Esophagus muscularis mucosa (tissue), 4 donors: Measurements from ENCODE around the gene ZNF71. TPM values are rescaled to one million over a fixed set of nuclear protein-coding genes. Genes with fewer than 3 reads are reported as not detected.

ENCODE experiments used
- DNase-seq: peaks from one replicate; pipeline ENCODE4 v3.0.0-alpha.2; 2017; ENCODE audit errors: extremely low spot score
- H3K27ac ChIP-seq, 4 donors: fragments of 200-600 bp; sonication (generic); replicated peaks in 1 of 4; 1 replicate in 3 of 4; 2 replicates in 1 of 4; pipeline ENCODE4 v1.5.1; 2016 to 2019; ENCODE audit warnings: mild to moderate bottlenecking in 1 of 4
- H3K27me3 ChIP-seq, 4 donors: fragments of 200-600 bp; sonication (generic); one replicate each; pipeline versions ENCODE4 v1.5.1 to v1.6.0; 2016 to 2019
- H3K36me3 ChIP-seq, 4 donors: fragments of 200-600 bp; sonication (generic); one replicate each; pipeline ENCODE4 v1.5.1; 2016 to 2019
- H3K4me1 ChIP-seq, 4 donors: fragments of 200-600 bp; sonication (generic); one replicate each; pipeline ENCODE4 v1.5.1; 2016 to 2019
- H3K4me3 ChIP-seq, 4 donors: fragments of 200-600 bp; sonication (generic); 1 replicate in 2 of 4; 2 replicates in 2 of 4; pipeline ENCODE4 v1.5.1; 2016 to 2019; ENCODE audit warnings: mild to moderate bottlenecking in 4 of 4, moderate library complexity in 1 of 4
- H3K9me3 ChIP-seq, 4 donors: fragments of 200-600 bp; sonication (generic); 1 replicate in 3 of 4; 2 replicates in 1 of 4; pipeline ENCODE4 v1.5.1; 2016 to 2019
- EP300 ChIP-seq: sonication (generic); formaldehyde crosslinking; IDR thresholded peaks from one replicate; pipeline ENCODE4 v1.6.1; 2017; ENCODE audit warnings: antibody characterized with exemption
- POLR2A ChIP-seq: fragments of 450-650 bp; IDR thresholded peaks from one replicate; pipeline ENCODE4 v1.6.1; 2017; ENCODE audit warnings: antibody characterized with exemption, moderate library complexity, mild to moderate bottlenecking, low read depth
- POLR2AphosphoS5 ChIP-seq, 2 donors: sonication (generic); formaldehyde crosslinking; IDR thresholded peaks; one replicate each; pipeline ENCODE4 v1.6.1; 2017; ENCODE audit warnings: antibody characterized with exemption in 2 of 2
- WGBS: methylation state at CpG from one replicate; pipeline ENCODE4 v1.1.5; 2018; 5-methylcytosine and 5-hydroxymethylcytosine counted together
- intact Hi-C: fragments of 100-400 bp; cut with DNase I; formaldehyde crosslinking; loops from one replicate; pipeline ENCODE4 v1.15.1; 2023
- total RNA-seq, 4 donors: library from RNA; depleted of rRNA; stranded (reverse); fragments of >200 nt; gene quantifications; one replicate each; pipeline versions ENCODE4 v1.1.0 to v1.2.1, GENCODE V29; 2016
- TF ChIP-seq, protein P1 (sequence below), 3 experiments: fragments of 200-600 bp in 2 of 3; fragments of 450-650 bp in 1 of 3; sonication (generic) in 2 of 3; IDR thresholded peaks; one replicate each; pipeline ENCODE4 v1.5.1; 2017 to 2019; ENCODE audit warnings: antibody characterized with exemption in 3 of 3, mild to moderate bottlenecking in 2 of 3, moderate library complexity in 1 of 3

Gene ZNF71
- total RNA-seq, 4 donors from 2014 or later, result 12.6 to 25.9 (median 19.6) TPM

DNA sequence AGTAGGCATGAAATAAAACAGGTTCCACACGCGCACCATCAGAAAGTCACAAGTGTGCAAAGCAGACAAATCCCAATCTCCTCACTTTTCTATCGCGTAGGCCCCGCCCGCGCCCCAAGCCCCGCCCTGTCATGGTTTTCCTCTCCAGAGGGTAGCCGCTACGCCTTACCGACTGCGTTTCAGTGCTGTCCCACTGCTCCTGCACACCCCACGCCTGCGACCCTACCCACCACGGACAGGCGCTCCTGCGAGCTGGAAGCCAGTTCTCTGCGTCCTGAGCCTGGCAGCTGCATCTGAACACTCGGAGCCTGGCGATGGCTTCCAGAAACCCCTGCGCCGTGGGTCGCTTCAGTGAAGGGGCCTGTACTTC, 28.2 kb upstream of the ZNF71 start:
- intact Hi-C loops, result loop anchor here (10.0 kb wide), 1 partner anchor 172 kb away; the partner anchor contains the start of gene ZNF582
- Histone ChIP-seq H3K4me3 (peak overlapping the region; percentile 71 to 93 (median 84)), H3K4me1 (peaks cover 8 to 21% (median 20%) of the 10 kb centered on the region in 4 donors), H3K27me3 (peaks cover 0 to 4% (median 0%) of the 10 kb centered on the region in 4 donors), H3K27ac (peak overlapping the region; percentile 81 to 94 (median 86)), H3K9me3 (peaks cover 0 to 84% (median 77%) of the 10 kb centered on the region in 4 donors), H3K36me3 (peaks cover 26 to 57% (median 43%) of the 10 kb centered on the region in 4 donors)
- TF ChIP-seq, protein P1, sequence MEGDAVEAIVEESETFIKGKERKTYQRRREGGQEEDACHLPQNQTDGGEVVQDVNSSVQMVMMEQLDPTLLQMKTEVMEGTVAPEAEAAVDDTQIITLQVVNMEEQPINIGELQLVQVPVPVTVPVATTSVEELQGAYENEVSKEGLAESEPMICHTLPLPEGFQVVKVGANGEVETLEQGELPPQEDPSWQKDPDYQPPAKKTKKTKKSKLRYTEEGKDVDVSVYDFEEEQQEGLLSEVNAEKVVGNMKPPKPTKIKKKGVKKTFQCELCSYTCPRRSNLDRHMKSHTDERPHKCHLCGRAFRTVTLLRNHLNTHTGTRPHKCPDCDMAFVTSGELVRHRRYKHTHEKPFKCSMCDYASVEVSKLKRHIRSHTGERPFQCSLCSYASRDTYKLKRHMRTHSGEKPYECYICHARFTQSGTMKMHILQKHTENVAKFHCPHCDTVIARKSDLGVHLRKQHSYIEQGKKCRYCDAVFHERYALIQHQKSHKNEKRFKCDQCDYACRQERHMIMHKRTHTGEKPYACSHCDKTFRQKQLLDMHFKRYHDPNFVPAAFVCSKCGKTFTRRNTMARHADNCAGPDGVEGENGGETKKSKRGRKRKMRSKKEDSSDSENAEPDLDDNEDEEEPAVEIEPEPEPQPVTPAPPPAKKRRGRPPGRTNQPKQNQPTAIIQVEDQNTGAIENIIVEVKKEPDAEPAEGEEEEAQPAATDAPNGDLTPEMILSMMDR (IDR thresholded peaks at IDR 0.05), result no peak
- TF ChIP-seq EP300 (no peak), POLR2A (no peak), POLR2AphosphoS5 (IDR thresholded peaks at IDR 0.05) (no peak)
- WGBS, result 1% methylated on average over 12 of the region's 23 CpGs
- DNase-seq, result no peak

DNA sequence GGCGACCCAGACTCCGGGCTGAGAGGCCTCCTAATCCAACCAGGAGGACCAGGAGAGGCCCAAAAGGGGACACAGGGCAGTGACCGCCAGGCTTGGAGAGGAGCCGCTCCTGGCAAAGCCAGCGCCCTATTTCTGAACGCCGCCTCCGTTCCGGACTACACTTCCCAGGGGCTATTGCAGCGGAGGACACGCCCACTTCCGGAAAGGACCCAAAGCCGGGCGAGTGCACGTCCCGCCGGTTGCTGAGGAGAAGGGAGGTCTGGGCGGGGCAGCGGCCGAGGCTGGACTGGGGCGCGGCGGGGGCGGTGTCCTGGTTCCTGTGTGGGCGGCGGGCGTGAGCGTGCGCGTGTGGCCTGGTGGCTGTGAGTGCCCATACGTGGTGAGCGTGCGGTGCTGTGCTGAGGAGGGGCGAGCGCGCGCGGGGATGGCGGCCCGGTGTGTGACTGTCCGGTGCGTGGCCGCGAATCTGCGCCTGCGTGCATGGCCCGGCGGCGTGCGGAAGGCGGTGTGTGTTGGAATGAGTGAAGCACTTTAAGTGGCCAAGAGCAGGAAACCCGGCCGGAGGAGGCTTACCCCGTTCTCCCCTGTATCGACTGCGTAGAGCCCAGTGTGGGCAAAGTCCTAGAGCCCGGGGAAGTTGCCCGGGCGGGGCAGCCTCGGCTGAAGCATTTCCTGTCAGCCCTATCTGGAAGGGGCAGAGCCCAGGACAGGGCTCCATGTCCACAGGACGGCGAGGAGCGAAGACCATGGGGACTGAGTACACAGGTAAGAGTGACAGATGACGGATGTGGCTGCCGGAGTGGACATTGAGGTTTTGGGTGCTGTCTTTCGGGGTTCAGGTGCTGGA, 27.6 kb upstream of the ZNF71 start, which contains the start of gene ZNF470:
TSS of gene ZNF470 (plus strand) at position 195 of the 847 bp plus-strand sequence. CDS start 2,844 bp downstream, outside the sequence.
- TF ChIP-seq EP300 (no peak), POLR2AphosphoS5 (IDR thresholded peaks at IDR 0.05) (peak; percentile 88 to 91)
- intact Hi-C loops, result loop anchor here (10.0 kb wide), 1 partner anchor 173 kb away; the partner anchor contains the start of gene ZNF582
- peaks cover 0 to 4% (median 0%) of the 10 kb centered on the region in 4 donors for H3K27me3 ChIP-seq
- peak; percentile 99 for DNase-seq
- H3K9me3 ChIP-seq, result peaks cover 0 to 82% (median 77%) of the 10 kb centered on the region in 4 donors
- 15% methylated on average over 13 of the region's 66 CpGs for WGBS
- peaks cover 31 to 58% (median 43%) of the 10 kb centered on the region in 4 donors for H3K36me3 ChIP-seq
- H3K4me3 ChIP-seq, result peak within 1 kb of the TSS; percentile 71 to 93 (median 84)
- peak within 1 kb of the TSS; percentile 81 to 94 (median 86) for H3K27ac ChIP-seq
- H3K4me1 ChIP-seq, result peaks cover 8 to 21% (median 20%) of the 10 kb centered on the region in 4 donors

DNA sequence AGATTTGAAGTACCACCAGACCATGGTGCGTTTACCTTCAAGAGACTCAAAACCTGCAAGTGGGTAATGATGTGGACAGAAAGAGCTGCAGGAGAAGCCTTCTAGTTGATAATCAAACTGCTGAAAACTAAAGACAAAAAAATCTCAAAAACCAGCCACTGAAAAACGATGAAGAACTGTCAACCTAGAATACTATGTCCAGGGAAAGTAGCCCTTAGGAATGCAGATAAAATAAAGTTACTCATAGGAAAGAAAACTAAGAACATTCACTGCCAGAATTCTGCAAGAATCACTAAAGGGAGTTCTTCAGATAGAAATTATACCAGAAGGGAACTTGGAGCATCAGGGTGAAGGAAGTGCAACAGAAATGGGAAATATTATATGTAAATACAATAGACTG, 22.5 kb upstream of the ZNF71 start:
- WGBS, result 50% methylated on average over 2 of the region's 2 CpGs
- H3K27me3 ChIP-seq, result no peaks in the 10 kb centered on the region
- no peak overlapping the region for H3K4me3 ChIP-seq
- DNase-seq, result no peak
- no peak for TF ChIP-seq POLR2A
- TF ChIP-seq POLR2AphosphoS5 (IDR thresholded peaks at IDR 0.05), result no peak
- no peak for TF ChIP-seq EP300
- TF ChIP-seq, protein P1 (IDR thresholded peaks at IDR 0.05), result no peak
- H3K9me3 ChIP-seq, result peaks cover 6 to 92% (median 89%) of the 10 kb centered on the region in 4 donors
- intact Hi-C loops, result no loop called here
- peaks cover 71 to 92% (median 86%) of the 10 kb centered on the region in 4 donors for H3K36me3 ChIP-seq
- peaks cover 8 to 13% (median 11%) of the 10 kb centered on the region in 4 donors for H3K4me1 ChIP-seq
- no peak overlapping the region for H3K27ac ChIP-seq

DNA sequence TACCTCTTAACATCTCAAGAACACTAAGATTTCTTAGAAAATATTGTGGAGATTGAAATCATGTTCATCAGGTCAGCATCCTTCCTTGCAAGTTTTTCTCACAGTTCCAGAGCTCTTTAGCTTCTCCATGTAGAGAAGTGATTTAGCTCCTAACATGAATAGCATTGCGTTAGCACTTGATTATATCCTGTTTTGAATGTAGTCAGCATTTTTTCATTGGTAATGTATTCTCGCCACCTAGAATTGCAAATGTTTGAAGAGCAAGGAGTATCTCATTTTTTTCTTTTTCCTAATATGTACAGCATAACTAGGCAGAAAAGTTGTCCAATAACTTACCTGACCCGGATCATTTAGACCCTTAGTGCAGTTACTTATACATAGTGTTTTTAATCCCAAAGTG, 21.2 kb upstream of the ZNF71 start:
- H3K9me3 ChIP-seq, result peaks cover 6 to 99% (median 98%) of the 10 kb centered on the region in 4 donors
- peaks cover 0 to under 1% (median 0%) of the 10 kb centered on the region in 4 donors for H3K4me1 ChIP-seq
- WGBS, result 99% methylated on average over 3 of the region's 3 CpGs
- peaks cover 76 to 100% (median 90%) of the 10 kb centered on the region in 4 donors for H3K36me3 ChIP-seq
- intact Hi-C loops, result no loop called here
- no peak overlapping the region for H3K27ac ChIP-seq
- DNase-seq, result no peak
- no peak overlapping the region for H3K4me3 ChIP-seq
- no peaks in the 10 kb centered on the region for H3K27me3 ChIP-seq
- TF ChIP-seq POLR2A, result no peak
- no peak for TF ChIP-seq EP300
- TF ChIP-seq POLR2AphosphoS5 (IDR thresholded peaks at IDR 0.05), result no peak
- TF ChIP-seq, protein P1 (IDR thresholded peaks at IDR 0.05), result no peak
